Left lung (tissue), 10 donors: ENCODE data around the gene ROS1. TPM values are rescaled to one million over a fixed set of nuclear protein-coding genes. Genes with fewer than 3 reads are reported as not detected.

Experiments
- ATAC-seq: fragments of 200-7000 bp; cut with Tn5 transposase; one replicate; pipeline ENCODE4 v1.9.1; 2020; ENCODE audit warnings: moderate library complexity
- DNase-seq, 4 donors: peaks; one replicate each; pipeline ENCODE4 v3.0.0-alpha.2; 2013 to 2020
- H3K27ac ChIP-seq, 2 donors: fragments of 200-600 bp; sonication (generic) in 1 of 2; one replicate each; pipeline versions ENCODE4 v1.5.0 to v1.8.0; 2020 to 2021
- H3K27me3 ChIP-seq, 2 donors: fragments of 200-600 bp; sonication (generic) in 1 of 2; one replicate each; pipeline versions ENCODE4 v1.5.0 to v1.8.0; 2020 to 2021
- H3K36me3 ChIP-seq, 2 donors: fragments of 200-600 bp; sonication (generic) in 1 of 2; one replicate each; pipeline versions ENCODE4 v1.5.0 to v1.8.0; 2020 to 2021
- H3K4me1 ChIP-seq, 2 donors: fragments of 200-600 bp; one replicate each; pipeline ENCODE4 v1.8.0; 2021
- H3K4me3 ChIP-seq, 2 donors: fragments of 200-600 bp; sonication (generic) in 1 of 2; one replicate each; pipeline versions ENCODE4 v1.5.0 to v1.8.0; 2020 to 2021; ENCODE audit warnings: mild to moderate bottlenecking in 1 of 2
- H3K9me3 ChIP-seq, 2 donors: fragments of 200-600 bp; sonication (generic) in 1 of 2; one replicate each; pipeline versions ENCODE4 v1.5.0 to v1.8.0; 2020 to 2021
- intact Hi-C, 2 donors: fragments of 100-400 bp; cut with DNase I; formaldehyde crosslinking; loops; one replicate each; pipeline versions ENCODE4 v1.11.2 to v1.14.2; 2022
- polyA plus RNA-seq, 6 donors: library from polyadenylated mRNA; unstranded; fragments of 120-200 nt; gene quantifications; one replicate each; pipeline ENCODE4 v1.2.1, GENCODE V29; 2013; ENCODE audit not compliant: insufficient read length in 6 of 6
- total RNA-seq, 2 donors: library from RNA; stranded (reverse); fragmentation: NEBNext Ultra II Directional; extraction: Animal tissue kit (Norgen Biotek cat#: 25700); gene quantifications; one replicate each; pipeline ENCODE4 v1.2.1, GENCODE V29; 2021
- TF ChIP-seq, protein P1 (sequence below), 2 donors: fragments of 200-600 bp; sonication (generic) in 1 of 2; IDR thresholded peaks; one replicate each; pipeline versions ENCODE4 v1.5.0 to v1.8.0; 2021; ENCODE audit warnings: antibody characterized with exemption in 2 of 2
- donor health status: DM: no; HTN: yes; CAD: no.
- donor health status: DM: no; HTN: no; CAD: no.

ROS1 gene
- total and polyA plus RNA-seq, 8 donors = 21.2 to 305 (median 39.5) TPM

DNA sequence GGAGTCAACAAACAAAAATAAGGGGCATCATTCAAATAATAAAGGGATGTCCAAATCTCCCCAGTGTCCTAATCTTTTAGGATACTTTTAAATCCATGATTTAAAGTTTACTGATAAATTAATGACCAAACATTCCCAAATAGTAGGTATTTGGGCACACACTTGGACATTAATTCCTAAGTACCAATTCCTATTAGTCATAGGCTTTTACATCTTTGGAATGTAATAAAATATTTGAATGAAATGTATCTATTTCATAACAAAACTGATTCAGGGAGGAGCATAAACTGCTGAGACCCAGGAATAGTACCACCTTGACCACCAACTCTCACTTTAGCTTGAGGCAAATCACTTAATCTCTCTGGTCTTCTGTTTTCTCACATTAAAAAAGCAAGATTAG is 116.1 kb downstream of the ROS1 start:
- TF ChIP-seq, protein P1, sequence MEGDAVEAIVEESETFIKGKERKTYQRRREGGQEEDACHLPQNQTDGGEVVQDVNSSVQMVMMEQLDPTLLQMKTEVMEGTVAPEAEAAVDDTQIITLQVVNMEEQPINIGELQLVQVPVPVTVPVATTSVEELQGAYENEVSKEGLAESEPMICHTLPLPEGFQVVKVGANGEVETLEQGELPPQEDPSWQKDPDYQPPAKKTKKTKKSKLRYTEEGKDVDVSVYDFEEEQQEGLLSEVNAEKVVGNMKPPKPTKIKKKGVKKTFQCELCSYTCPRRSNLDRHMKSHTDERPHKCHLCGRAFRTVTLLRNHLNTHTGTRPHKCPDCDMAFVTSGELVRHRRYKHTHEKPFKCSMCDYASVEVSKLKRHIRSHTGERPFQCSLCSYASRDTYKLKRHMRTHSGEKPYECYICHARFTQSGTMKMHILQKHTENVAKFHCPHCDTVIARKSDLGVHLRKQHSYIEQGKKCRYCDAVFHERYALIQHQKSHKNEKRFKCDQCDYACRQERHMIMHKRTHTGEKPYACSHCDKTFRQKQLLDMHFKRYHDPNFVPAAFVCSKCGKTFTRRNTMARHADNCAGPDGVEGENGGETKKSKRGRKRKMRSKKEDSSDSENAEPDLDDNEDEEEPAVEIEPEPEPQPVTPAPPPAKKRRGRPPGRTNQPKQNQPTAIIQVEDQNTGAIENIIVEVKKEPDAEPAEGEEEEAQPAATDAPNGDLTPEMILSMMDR (IDR thresholded peaks at IDR 0.05) = no peak

DNA sequence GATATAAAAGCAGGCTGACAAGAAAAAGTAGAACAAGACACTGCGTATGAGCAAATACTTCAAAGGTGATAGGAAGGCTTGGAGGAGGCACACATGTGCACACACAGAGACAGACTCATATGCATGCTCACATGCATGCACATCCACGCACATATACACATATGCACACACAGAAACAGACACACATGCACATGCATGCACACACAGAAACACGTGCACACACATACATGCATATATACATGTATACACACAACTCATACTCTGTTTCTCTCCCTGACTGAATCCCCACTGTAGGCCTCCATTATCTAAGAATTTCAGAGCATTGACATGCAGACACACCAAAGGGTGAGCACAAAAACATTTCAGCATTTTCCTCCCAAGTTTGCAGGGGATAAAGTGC is 116.7 kb downstream of the ROS1 start:
- no peaks in the 10 kb centered on the region for H3K9me3 ChIP-seq
- no peaks in the 10 kb centered on the region for H3K27me3 ChIP-seq
- no peak overlapping the region for H3K27ac ChIP-seq
- intact Hi-C loops = no loop called here
- DNase-seq (no peak), ATAC-seq (no peak)
- H3K36me3 ChIP-seq = no peaks in the 10 kb centered on the region
- H3K4me3 ChIP-seq = no peak overlapping the region
- no peaks in the 10 kb centered on the region for H3K4me1 ChIP-seq
- TF ChIP-seq, protein P1 (IDR thresholded peaks at IDR 0.05) = no peak

More for the DNA sequence above, 116.1 kb downstream of the ROS1 start:
- H3K36me3 ChIP-seq = no peaks in the 10 kb centered on the region
- H3K4me1 ChIP-seq = no peaks in the 10 kb centered on the region
- no peak overlapping the region for H3K27ac ChIP-seq
- ATAC-seq = no peak
- no peak for DNase-seq
- intact Hi-C loops = no loop called here
- H3K9me3 ChIP-seq = no peaks in the 10 kb centered on the region
- H3K4me3 ChIP-seq = no peak overlapping the region
- H3K27me3 ChIP-seq = no peaks in the 10 kb centered on the region

DNA sequence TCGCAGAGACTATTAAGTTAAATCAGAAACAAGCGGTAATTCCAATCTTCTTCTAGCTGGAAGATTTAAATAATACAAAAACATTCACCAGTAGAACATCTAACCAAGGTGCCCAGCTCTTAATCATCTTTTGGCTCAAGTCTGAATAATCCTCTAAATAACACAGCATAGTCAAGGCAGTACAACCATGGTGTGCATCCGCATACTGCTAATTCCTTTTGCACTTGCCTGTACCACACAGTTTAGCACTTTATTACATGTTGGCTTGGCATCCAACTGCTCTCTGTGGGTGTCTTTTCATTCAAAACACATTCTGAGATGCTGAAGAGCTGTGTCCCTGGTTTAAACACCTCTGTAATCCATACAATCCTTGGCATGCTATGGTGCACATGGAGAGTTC is 118.1 kb downstream of the ROS1 start:
- ATAC-seq = no peak
- intact Hi-C loops = no loop called here
- DNase-seq = no peak
- Histone ChIP-seq H3K4me1 (no peaks in the 10 kb centered on the region), H3K27ac (no peak overlapping the region), H3K27me3 (no peaks in the 10 kb centered on the region), H3K36me3 (no peaks in the 10 kb centered on the region), H3K9me3 (no peaks in the 10 kb centered on the region), H3K4me3 (no peak overlapping the region)
- TF ChIP-seq, protein P1 (IDR thresholded peaks at IDR 0.05) = no peak

DNA sequence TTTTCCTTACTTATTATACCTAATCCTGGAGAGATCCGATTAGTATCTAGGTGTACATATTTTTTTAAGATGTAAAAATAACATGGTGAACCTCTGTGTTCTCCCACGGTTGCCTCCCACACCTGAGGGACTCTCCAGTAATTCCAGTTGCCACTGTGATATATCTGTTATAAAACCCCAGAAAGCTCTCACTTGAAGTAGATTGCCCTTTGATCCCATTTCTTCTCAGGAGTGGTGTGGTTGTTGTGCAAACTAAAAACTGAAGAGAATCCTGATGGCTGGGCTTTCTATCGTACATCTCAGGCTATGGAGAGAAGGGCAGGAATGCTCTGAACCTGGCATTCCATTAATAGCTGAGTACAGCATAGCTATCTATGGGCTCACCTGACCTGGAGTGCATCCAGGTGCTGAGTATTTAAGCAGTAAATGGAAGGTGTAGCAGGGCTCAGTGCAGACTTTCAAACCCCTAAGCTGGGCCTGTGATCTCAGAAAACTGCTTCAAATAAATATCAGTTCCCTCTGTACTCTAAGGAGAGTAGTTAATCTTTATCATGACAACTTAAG is 119.4 kb downstream of the ROS1 start:
- no peaks in the 10 kb centered on the region for H3K27me3 ChIP-seq
- H3K4me1 ChIP-seq = no peaks in the 10 kb centered on the region
- H3K4me3 ChIP-seq = no peak overlapping the region
- no peaks in the 10 kb centered on the region for H3K36me3 ChIP-seq
- TF ChIP-seq, protein P1 (IDR thresholded peaks at IDR 0.05) = no peak
- H3K9me3 ChIP-seq = no peaks in the 10 kb centered on the region
- DNase-seq = peak in 2 of 4 donors; percentile 2 to 41
- no peak overlapping the region for H3K27ac ChIP-seq
- peak; percentile 81 for ATAC-seq
- intact Hi-C loops = no loop called here

DNA sequence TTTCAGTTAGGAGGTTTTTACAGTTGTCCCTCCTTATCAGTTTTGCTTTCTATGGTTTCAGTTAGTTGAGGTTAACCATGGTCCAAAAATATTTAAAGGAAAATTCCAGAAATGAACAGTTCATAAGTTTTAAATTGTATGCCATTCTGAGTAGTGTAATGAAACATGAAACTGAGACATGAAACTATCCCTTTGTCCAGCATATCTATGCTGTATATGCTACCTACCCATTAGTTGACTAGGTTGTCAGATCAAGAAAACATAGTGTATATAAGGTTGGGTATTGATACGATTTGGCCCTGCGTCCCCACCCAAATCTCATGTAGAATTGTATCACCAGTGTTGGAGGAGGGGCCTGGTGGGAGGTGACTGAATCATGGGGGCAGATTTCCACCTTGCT is 121.3 kb downstream of the ROS1 start:
- Histone ChIP-seq H3K4me1 (no peaks in the 10 kb centered on the region), H3K9me3 (no peaks in the 10 kb centered on the region), H3K4me3 (no peak overlapping the region), H3K36me3 (no peaks in the 10 kb centered on the region), H3K27ac (no peak overlapping the region), H3K27me3 (no peaks in the 10 kb centered on the region)
- ATAC-seq (no peak), DNase-seq (no peak)
- TF ChIP-seq, protein P1 (IDR thresholded peaks at IDR 0.05) = no peak
- intact Hi-C loops = no loop called here
